Activated CD4-positive, alpha-beta T cell treated with anti-CD3 and anti-CD28 coated beads, Interleukin-10, Interleukin-2, amounts not matched to agents 100 ng/mL and 50 ng/mL, durations not matched to agents 16 hours and 8 hours (primary cell): Measurements from ENCODE around the gene ANKRD55.
"Not testable (repeated sequence)": the region's sequence is repeated elsewhere in the genome, so short reads cannot be mapped to it uniquely, and the experiment has no call there.

ENCODE experiments used
- DNase-seq: peaks from one replicate; pipeline ENCODE4 v3.0.0-alpha.2; 2020

The ANKRD55 gene

DNA sequence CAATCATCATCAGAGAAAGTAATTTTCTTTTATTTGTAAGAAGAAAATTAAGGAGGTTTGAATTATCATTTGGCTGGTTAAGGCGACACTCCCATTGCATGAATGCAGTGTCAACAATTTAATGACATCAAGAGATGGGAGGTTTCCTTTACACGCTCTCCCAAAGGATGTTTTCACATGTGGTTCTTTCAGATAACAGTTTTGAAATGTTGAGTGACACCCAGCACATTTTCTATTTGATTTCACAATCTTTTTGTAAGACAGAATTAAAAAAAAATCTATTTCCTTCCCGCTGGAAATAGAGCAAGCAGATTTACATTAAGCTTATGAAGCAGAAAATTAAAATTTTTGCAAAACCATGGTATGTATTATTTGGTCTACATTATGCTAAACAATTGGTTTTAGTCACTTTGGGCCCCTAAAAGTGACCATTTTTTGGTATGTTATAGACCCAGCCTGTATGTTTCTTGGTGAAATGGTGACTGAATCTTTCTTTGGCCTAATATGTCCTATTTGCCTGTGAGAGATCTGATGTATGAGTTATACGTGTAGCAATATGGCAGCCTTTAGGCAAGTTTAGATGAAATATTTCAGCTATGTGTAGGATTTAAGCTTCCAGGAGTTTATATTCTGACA lies 18.9 kb upstream of the ANKRD55 start:
- no peak for DNase-seq

DNA sequence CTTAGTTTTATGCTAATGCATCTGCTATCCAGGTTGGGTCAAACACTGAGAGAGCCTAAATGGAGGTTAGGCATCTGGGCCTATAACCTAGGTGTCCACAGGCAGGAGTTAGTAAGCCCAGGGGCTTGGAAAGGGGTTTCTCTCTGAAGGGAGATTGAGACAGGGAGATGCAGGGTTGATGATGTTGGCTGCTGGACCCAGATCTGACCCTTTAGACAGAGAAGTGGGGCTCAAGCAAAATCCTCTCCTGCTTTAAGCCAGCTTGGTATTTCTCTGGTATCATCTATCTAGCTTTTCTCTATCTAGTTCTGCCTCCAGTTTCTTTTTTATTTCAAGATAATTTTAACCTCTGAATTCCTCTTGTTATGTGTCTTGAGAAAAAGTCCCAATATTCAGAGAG lies 18.3 kb upstream of the ANKRD55 start:
- no peak for DNase-seq

DNA sequence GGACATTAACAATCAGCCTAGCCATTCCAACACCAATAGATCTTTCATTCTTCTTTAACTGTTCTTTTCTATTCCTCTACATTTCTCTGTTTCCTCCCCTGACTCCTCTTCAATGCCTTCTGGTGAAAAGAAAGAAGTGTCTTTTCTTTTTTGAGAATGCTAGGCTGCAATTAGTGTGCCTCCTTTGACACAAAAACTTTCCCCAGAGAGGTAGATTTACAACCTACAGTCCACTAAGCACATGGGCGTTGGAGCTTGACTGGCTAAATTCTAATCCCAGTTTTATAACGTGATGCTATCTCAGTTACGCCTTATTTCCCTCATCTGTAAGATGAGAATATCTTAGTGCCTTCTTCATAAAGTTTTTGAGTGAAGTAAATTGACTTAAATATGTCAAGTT lies 16.9 kb upstream of the ANKRD55 start:
- DNase-seq = no peak

DNA sequence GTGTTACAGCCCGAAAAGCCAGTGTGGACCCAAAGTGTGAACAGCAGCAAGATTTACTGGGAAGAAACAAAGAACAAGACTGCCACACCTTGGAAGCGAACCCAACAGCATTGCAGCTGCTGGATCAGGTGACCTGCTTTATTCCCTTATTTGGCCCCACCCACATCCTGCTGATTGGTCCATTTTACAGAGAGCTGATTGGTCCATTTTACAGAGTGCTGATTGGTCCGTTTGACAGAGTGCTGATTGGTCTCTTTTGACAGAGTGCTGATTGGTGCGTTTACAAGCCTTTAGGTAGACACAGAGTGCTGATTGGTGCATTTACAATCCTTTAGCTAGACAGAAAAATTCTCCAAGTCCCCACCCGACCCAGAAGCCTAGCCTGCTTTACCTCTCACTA lies 16.0 kb upstream of the ANKRD55 start:
- not testable (repeated sequence) for DNase-seq

DNA sequence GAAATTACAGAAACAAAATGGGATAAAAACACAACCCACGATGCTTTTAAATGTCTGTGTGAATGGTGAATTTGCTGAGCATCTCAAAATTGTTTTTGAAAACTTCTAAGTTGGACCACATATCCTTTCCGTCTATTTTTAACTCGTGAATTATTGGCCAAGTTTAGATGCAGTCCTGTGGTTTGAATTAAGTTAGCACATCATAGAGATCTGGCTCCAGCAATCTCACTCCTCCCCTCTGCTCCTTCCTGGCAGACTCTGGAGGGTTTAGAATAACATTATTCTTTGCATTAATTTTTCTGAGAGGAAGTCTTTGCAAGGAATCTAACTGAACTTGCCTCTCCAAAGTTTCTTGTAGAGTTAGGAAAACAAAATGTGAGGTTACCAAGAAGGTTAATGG lies 14.5 kb upstream of the ANKRD55 start:
- no peak for DNase-seq

DNA sequence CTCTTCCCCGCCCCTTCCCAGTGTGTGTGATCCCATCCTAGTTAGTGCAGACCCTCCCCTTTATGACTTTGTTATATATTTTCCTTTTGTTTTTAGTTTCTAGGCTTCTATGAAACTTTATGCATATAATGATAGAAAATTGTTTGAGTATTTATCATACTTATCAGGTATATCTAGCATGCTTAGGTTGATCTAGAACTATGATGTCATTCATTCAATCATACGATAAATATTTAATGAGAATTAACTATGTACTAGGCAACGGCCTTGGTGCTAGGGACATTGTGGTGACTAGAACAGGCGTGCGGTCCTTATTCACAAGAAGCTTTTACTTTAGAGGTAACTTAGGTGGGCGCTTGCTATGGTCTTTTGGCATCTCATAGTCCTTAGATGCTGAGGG lies 13.6 kb upstream of the ANKRD55 start:
- DNase-seq = no peak

DNA sequence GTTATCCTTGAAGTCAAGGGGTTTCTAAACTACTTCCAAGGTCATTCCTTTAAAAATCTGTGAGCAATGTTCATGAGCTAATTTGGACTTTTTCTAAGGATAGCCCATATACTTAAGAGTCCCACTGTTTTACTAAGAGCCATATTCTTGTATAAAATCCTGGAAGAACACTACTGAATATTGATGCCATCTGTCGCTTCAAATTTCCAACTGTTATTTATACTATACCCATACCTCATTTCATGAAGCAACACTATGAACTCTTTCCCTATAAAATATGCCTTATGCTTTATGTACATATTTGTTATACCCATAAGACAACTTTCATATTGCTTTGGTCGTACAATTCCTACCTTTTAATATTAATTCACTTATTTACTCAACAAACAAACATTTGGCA lies 12.4 kb upstream of the ANKRD55 start:
- DNase-seq = no peak

DNA sequence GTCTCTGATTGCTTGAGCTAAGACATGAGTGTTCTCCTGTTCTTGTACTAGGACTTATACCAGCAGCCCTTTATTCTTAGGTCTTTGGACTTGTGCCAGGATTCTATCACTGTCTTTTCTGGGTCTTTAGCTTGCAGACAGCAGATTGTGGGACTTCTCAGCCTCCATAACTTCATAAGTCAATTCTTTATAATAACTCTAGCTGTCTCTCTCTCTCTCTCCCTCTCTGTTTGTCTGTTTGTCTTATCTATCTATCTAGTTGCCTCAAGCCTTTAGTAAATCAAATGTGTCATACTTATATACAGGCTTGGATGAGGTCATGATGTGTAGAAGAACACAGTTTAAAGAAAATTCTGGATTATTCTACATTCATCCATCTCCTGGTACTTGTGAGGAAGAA lies 11.5 kb upstream of the ANKRD55 start:
- no peak for DNase-seq

DNA sequence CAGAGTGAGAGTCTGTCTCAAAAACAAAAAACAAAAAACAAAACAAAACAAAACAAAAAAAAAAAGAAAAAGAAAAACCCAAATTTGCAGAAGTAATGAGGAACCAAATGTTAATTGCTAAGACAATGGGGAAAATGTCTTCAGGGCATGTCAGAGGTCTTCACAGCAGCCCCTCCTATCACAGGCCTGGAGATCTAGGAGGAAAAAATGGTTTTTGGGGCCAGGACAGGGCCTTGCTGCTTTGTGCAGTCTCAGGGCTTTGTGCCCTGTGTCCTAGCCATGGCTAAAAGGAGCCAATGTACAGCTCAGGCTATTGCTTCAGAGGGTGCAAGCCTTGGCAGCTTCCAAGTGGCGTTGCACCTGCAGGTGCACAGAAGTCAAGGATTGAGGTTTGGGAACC lies 9.1 kb upstream of the ANKRD55 start:
- not testable (repeated sequence) for DNase-seq

DNA sequence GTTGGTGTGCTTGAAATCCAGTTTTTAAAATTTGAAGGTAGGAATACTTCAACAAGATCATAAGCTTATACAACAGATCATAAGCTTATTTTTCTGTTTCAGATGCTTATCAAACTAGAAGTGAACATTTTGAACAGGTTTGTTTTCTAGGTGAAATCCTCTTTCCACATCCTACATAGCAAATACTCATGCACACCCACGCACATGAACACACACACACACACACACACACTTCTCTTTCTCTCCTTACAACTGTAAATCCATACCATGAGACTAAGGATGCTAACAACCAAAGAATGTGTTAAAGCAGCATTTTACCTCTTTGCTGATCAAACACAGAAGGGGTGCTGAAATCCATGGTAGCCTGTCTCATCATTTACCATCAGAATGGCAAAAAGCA lies 592 bp downstream of the ANKRD55 start:
- DNase-seq = no peak

DNA sequence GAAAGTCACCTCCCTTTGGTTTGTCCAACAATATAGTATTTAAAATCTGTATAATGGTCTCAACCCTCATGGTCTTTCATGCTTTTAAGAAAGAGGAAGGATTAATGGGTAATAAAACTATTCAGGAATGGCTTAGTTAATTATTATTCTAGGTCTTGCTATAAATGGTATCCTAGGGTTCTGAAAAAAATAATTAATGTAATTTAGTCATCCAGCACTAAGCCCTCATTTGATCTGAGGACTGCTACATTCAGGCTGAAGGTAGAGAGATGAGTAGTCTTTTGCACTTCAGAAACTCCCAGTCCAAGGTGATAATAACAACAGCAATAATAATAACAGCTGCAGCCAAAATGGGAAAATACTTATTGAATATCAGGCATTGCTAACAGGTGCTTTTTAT lies 2.6 kb downstream of the ANKRD55 start:
- DNase-seq = no peak

DNA sequence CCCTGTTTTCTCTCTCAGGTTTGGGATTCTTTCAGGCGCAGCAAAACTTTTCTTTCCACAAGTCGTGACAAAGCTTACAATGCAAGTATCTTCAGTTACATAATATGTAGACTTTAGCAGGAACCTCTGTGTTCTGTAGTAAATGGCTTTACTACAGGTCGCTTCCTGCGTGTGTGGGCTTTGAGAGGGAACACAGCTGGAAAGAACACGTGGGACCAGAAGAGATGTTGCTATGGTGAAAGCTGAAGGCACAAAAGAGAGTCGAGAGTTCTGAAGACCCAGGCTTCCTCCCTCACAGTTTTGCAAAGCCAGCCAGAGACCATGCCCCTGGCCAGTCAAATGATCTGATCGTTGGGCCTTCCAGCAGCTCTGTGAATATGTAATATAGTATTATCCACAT lies 4.0 kb downstream of the ANKRD55 start:
- no peak for DNase-seq

DNA sequence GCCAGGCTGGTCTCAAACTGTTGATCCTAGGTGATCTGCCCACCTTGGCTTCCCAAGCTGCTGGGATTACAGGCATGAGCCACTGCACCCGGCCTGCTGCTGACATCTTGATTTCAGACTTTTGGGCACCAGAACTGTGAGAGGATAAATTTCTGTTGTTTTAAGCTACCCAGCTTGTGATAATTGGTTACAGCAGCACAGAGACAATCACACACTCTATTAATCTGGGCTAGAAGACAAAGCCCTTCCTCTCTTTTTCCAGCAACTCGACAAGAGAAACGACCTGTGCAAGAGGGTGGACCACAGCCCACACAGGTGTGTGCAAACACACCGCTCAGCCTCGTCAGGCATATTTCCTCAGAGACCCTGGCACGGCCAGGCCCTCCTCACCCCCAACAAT lies 4.5 kb downstream of the ANKRD55 start:
- no peak for DNase-seq

DNA sequence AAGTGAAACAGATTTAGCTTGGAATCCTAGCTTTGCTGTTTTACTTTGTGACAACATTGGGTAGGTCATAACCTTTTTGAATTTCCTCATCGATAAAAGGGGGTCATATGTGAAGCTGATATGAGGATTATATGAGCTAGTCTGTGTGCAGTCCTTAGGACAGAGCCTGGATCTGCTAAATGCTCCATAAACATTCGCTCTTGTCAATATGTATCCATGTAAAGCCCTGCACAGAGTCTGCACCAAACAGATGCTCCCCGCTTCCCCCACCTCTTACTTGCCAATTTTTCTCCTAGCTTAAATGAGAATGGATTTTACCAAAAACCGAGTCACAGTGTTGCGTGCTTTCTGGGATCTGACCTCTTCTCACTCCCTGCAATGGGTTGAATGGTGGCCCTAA lies 5.4 kb downstream of the ANKRD55 start:
- DNase-seq = no peak

DNA sequence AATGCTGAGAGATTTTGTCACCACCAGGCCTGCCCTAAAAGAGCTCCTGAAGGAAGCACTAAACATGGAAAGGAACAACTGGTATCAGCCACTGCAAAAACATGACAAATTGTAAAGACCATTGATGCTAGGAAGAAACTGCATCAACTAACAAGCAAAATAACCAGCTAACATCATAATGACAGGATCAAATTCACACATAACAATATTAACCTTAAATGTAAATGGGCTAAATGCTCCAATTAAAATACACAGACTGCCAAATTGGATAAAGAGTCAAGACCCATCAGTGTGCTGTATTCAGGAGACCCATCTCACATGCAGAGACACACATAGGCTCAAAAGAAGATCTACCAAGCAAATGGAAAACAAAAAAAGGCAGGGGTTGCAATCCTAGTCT lies 9.8 kb downstream of the ANKRD55 start:
- DNase-seq = not testable (repeated sequence)

DNA sequence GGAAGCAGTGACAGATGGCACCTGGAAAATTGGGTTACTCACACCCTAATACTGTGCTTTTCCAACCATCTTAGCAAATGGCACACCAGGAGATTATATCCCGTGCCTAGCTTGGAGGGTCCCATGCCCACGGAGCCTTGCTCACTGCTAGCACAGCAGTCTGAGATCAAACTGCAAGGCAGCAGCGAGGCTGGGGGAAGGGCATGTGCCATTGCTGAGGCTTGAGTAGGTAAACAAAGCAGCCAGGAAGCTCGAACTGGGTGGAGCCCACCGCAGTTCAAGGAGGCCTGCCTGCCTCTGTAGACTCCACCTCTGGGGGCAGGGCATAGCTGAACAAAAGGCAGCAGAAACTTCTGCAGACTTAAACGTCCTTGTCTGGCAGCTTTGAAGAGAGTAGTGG lies 11.5 kb downstream of the ANKRD55 start:
- DNase-seq = not testable (repeated sequence)

DNA sequence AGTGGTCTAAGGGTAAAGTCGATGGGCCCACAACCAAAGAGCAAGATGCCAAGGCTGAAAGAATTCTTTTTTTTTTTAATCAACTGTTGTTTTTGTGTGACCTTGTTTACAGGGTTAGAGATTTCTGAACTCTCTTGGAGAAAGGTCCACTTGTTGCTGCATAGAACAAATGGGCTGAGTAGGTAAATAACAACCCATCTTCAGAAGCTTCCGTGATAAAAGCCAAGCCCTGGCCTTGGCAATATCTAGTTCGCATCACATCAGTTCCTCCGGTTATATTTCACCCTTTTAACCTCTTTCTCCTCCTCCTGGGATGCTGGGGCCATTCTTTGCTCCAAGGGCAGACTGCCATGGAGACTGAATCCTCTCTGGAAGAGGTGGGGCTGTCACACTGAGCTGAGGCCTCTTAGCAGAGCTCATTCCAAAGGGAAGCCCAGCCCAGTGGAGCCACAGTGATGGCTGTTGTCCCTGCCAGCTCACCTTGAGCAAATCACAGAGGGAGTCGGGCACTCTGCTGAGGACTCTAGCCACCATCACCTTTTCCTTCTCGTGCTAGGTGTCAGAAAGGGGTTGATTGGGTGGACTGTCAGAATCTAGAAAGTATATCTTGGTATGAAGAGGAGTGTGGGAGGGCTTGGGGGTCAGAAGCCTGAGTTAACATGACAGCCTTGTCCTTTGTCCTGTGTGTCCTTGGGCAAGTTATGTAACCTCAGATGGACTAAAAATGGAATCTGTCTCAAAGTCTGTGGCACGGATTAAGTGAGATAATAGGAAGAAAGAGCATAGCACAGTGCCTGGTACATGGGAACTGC lies 17.9 kb downstream of the ANKRD55 start:
- DNase-seq = no peak

DNA sequence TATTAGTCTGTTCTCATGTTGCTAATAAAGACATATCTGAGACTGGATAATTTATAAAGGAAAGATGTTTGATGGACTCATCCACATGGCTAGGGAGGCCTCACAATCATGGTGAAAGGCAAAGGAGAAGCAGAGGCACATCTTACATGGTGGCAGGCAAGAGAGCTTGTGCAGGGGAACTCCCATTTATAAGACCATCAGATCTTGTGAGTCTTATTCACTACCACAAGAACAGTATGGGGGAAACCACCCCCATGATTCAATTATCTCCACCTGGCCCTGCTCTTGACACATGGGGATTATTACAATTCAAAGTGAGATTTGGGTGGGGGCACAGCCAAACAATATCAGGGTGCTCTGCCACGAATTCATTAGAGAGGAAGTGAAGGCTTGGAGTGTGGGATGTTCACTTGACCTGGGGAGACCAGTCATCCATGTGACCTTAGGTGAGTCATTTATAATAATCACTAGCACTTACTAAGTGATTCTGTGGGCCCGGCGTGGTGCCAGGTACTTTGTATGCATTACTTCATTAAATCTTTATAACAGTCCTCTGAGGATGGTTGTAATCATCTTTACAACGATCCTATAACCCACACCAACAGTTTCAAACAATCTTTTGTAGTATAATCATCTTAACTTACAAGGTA lies 19.1 kb downstream of the ANKRD55 start:
- DNase-seq = not testable (repeated sequence)

DNA sequence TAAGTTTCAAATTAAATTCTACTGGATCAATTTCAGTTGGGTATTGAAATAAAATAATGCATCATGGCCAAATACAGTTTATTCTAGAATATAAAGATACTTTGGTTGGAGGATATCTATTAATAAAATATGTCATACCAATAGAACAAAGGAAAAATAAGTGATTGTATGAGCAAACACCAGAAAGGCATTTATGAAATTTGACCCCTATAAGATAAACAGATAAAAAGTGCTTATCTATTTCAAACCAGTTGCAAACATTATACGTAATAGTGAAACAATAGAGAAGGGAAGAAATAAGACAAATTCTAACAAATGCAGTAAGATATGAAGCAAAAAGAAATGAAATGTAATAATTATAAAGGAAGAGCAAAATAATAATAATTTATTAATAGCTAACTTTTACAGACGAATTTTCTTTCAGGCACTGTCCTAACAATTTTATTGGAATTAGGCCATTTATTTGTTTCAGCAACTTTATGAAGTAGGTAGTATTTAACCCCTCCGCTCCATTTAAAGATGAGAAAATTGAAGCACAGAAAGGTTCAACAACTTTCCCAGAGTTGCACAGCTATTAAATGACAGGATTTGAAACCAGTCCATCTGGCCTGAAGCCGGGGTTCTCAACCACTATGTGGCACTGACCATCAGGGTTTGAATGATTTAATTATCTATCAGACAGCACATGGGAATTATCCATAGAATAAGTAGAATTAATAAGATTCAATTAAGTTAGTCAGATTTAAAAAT lies 20.8 kb downstream of the ANKRD55 start:
- DNase-seq = no peak

DNA sequence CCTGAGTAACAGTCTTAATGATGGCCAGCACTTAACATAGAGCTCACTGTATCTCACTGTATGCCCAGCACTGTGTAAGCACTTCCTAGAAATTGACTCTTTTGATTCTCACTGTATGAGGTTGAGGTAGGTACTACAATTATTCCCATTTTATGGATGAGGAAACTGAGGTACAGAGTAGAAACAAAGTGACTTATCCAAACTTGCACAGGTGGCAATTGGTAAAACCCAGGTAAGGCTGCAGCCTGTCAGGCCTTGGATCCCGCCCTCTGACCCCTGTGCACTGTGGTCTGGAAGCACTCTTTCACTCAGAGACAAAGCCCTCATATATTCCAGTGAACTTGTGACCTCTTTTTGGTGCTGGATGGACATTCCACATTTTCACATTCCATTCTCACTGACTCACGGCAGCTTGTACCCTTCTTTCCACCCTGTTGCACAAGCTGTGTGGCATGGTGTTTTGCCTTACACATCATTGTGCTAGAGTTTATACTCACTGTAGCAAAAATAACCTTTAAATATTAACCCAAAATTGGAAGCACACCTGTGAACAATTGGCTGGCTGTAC lies 21.7 kb downstream of the ANKRD55 start:
- no peak for DNase-seq

DNA sequence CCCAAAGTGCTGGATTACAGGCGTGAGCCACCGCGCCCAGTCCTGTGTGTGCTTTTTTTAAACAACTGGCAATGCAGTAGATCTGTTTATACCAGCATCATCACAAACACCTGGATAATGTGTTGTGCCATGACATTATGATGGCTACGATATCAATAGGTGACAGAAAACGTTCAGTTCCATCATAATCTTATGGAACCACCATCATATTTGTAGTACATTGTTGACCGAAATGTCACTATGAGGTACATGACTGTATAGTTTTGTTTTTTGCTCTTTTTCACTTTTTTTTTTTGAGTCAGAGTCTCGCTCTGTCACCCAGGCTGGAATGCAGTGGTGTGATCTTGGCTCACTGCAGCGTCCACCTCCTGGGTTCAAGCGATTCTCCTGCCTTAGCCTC lies 24.4 kb downstream of the ANKRD55 start:
- DNase-seq = no peak

DNA sequence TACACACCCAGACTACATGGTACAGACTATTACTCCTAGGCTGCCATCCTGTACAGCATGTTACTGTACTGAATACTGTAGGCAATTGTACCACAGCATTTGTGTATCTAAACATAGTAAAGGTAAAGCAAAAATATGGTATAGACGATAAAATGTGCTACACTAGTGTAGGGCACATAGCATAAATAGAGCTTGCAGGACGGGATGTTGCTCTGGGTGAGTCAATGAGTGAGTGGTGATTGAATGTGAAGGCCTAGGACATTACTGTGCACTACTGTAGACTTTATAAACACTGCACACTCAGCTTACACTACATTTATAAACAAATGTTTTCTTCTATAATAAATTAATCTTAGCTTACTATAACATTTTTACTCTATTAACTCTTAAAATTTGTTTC lies 25.6 kb downstream of the ANKRD55 start:
- no peak for DNase-seq
